ENCODE data around the gene SMARCD3.

GRCh38 chr7:151207804-151208203, 40.7 kb downstream of the SMARCD3 start:
- no peak for TF ChIP-seq EZH2phosphoT487 (IDR thresholded peaks at IDR 0.05; ENCODE audit: low read depth)
- no peak for TF ChIP-seq CTCF (IDR thresholded peaks at IDR 0.05; ENCODE audit: low read depth, low read length)

All from OCI-LY3 (cell line).